Keratinocyte (primary cell): Measurements from ENCODE around the gene HNRNPDL. TPM values are rescaled to one million over a fixed set of nuclear protein-coding genes. Genes with fewer than 3 reads are reported as not detected.

Experiments
- DNase-seq: peaks from one replicate; pipeline ENCODE4 v3.0.0-alpha.2; 2011; ENCODE audit warnings: low read depth, missing footprints, low spot score
- FAIRE-seq: peaks from 2 replicates; lab custom pipeline; 2011; peaks lifted over from hg19 to GRCh38; lab: Jason Lieb, UNC
- H2AFZ ChIP-seq: 2 replicates; pipeline ENCODE4 v1.6.0; 2012; ENCODE audit warnings: low read length, control low read depth, inconsistent platforms; ENCODE audit not compliant: control insufficient read depth
- H3K27ac ChIP-seq: 2 replicates; pipeline ENCODE4 v1.5.1; 2011; ENCODE audit warnings: low read length; ENCODE audit not compliant: control insufficient read depth, insufficient read depth
- H3K27me3 ChIP-seq: 3 replicates; pipeline ENCODE4 v1.6.0; 2011; ENCODE audit warnings: low read length; ENCODE audit not compliant: control insufficient read depth, insufficient read depth; ENCODE audit errors: extremely low read depth
- H3K36me3 ChIP-seq, 2 experiments: 2 replicates in 1 of 2; 3 replicates in 1 of 2; pipeline ENCODE4 v1.5.1; 2011; ENCODE audit warnings: low read length in 2 of 2, mild to moderate bottlenecking in 1 of 2; ENCODE audit not compliant: control insufficient read depth in 2 of 2, insufficient read depth in 2 of 2; ENCODE audit errors: extremely low read depth in 1 of 2
- H3K4me1 ChIP-seq: 3 replicates; pipeline ENCODE4 v1.5.1; 2011; ENCODE audit warnings: low read length; ENCODE audit not compliant: control insufficient read depth, insufficient read depth; ENCODE audit errors: extremely low read depth
- H3K4me2 ChIP-seq: 3 replicates; pipeline ENCODE4 v1.6.0; 2011; ENCODE audit warnings: low read depth, low read length; ENCODE audit not compliant: control insufficient read depth, insufficient read depth; ENCODE audit errors: extremely low read depth
- H3K4me3 ChIP-seq, 3 experiments: fragments of 200-600 bp in 1 of 3; sonication (generic) in 1 of 3; 2 replicates in 2 of 3; 3 replicates in 1 of 3; pipeline ENCODE4 v1.5.1; 2011 to 2016; ENCODE audit warnings: low read length in 3 of 3, mild to moderate bottlenecking in 3 of 3, control low read depth in 2 of 3, inconsistent platforms in 1 of 3, low read depth in 1 of 3, mixed read lengths in 1 of 3, mixed run types in 1 of 3, moderate library complexity in 1 of 3; ENCODE audit not compliant: control insufficient read depth in 2 of 3, insufficient read depth in 2 of 3; ENCODE audit errors: extremely low read depth in 1 of 3
- H3K79me2 ChIP-seq: 2 replicates; pipeline ENCODE4 v1.6.0; 2012; ENCODE audit warnings: low read length; ENCODE audit not compliant: control insufficient read depth, insufficient read depth
- H3K9ac ChIP-seq: 3 replicates; pipeline ENCODE4 v1.6.0; 2011; ENCODE audit warnings: low read length; ENCODE audit not compliant: control insufficient read depth, insufficient read depth; ENCODE audit errors: extremely low read depth
- H3K9me1 ChIP-seq: 3 replicates; pipeline ENCODE4 v1.6.0; 2011; ENCODE audit warnings: low read length; ENCODE audit not compliant: control insufficient read depth, insufficient read depth; ENCODE audit errors: extremely low read depth
- H3K9me3 ChIP-seq: 2 replicates; pipeline ENCODE4 v1.5.1; 2012; ENCODE audit warnings: low read depth, low read length; ENCODE audit not compliant: control insufficient read depth
- H4K20me1 ChIP-seq: 3 replicates; pipeline ENCODE4 v1.6.0; 2011; ENCODE audit warnings: low read length; ENCODE audit not compliant: control insufficient read depth, insufficient read depth; ENCODE audit errors: extremely low read depth
- CTCF ChIP-seq, 3 experiments: IDR thresholded peaks in 1 of 3; conservative IDR thresholded peaks in 1 of 3; optimal IDR thresholded peaks in 1 of 3; 2 replicates in 2 of 3; 3 replicates in 1 of 3; pipeline versions ENCODE3 to v1.5.1; 2011; ENCODE audit warnings: low read length in 3 of 3, mild to moderate bottlenecking in 3 of 3, moderate library complexity in 2 of 3, control low read depth in 1 of 3, inconsistent platforms in 1 of 3; ENCODE audit not compliant: insufficient read depth in 2 of 3; ENCODE audit errors: extremely low read depth in 1 of 3
- EZH2 ChIP-seq: IDR thresholded peaks from one replicate; pipeline ENCODE4 v1.6.1; 2012; ENCODE audit warnings: inconsistent platforms, mild to moderate bottlenecking, low read length, moderate library complexity
- dilution Hi-C: fragments of 300-500 bp; cut with MboI; formaldehyde crosslinking; loops from one replicate; pipeline ENCODE4 v1.7.0; 2020; ENCODE audit warnings: low sequenced_read_pairs; ENCODE audit not compliant: extremely low pct_ligation_motif_present
- polyA plus RNA-seq, 5 experiments: library from polyadenylated mRNA; depleted of rRNA in 3 of 5; stranded (reverse) in 3 of 5; stranded (forward) in 1 of 5; unstranded in 1 of 5; fragments of >200 nt; gene quantifications; 1 replicate in 1 of 5; 2 replicates in 3 of 5; 3 replicates in 1 of 5; pipeline versions ENCODE4 v1.2.1 to v1.2.3, GENCODE V29; 2011 to 2012; ENCODE audit warnings: missing spikeins in 2 of 5, low read depth in 1 of 5, low replicate concordance in 1 of 5

HNRNPDL gene
- polyA plus RNA-seq, 1 donor (not counting 4 experiments of a cell fraction or from before 2014, with no cell fraction given) = 292 TPM

GRCh38 chr4:82401600-82401999 is 28.7 kb downstream of the HNRNPDL start:
- dilution Hi-C loops = no loop called here
- FAIRE-seq (no peak), DNase-seq (no peak)
- TF ChIP-seq CTCF (optimal IDR thresholded peaks at IDR 0.05 in 1 of 3, IDR thresholded peaks at IDR 0.05 in 1 of 3, conservative IDR thresholded peaks at IDR 0.05 in 1 of 3; ENCODE audit: extremely low read depth in 1 of 3, insufficient read depth in 2 of 3, low read length in 3 of 3) (no peak), EZH2 (no peak)
- H2AFZ ChIP-seq = no peak overlapping the region
- no peak overlapping the region for H3K4me3 ChIP-seq
- no peaks in the 10 kb centered on the region for H3K36me3 ChIP-seq
- H3K9me3 ChIP-seq = no peaks in the 10 kb centered on the region
- H3K27me3 ChIP-seq = no peaks in the 10 kb centered on the region
- no peak overlapping the region for H3K9ac ChIP-seq
- H3K27ac ChIP-seq = no peak overlapping the region
- no peaks in the 10 kb centered on the region for H3K4me1 ChIP-seq
- no peaks in the 10 kb centered on the region for H3K79me2 ChIP-seq
- no peaks in the 10 kb centered on the region for H3K9me1 ChIP-seq
- H4K20me1 ChIP-seq = no peaks in the 10 kb centered on the region
- no peak overlapping the region for H3K4me2 ChIP-seq

- DNase-seq = no peak
- TF ChIP-seq EZH2 = no peak
- TF ChIP-seq CTCF (optimal IDR thresholded peaks at IDR 0.05 in 1 of 3, IDR thresholded peaks at IDR 0.05 in 1 of 3, conservative IDR thresholded peaks at IDR 0.05 in 1 of 3; ENCODE audit: extremely low read depth in 1 of 3, insufficient read depth in 2 of 3, low read length in 3 of 3) = no peak
- dilution Hi-C loops = no loop called here
Measured at GRCh38 chr4:82398263-82398662, 32.0 kb downstream of the HNRNPDL start.

More at GRCh38 chr4:82398263-82398662, 32.0 kb downstream of the HNRNPDL start:
- Histone ChIP-seq H3K4me1 (peaks cover 14% of the 10 kb centered on the region), H3K9me3 (no peaks in the 10 kb centered on the region), H3K27ac (no peak overlapping the region), H3K4me3 (no peak overlapping the region), H3K9ac (no peak overlapping the region), H4K20me1 (no peaks in the 10 kb centered on the region), H3K9me1 (no peaks in the 10 kb centered on the region), H3K79me2 (no peaks in the 10 kb centered on the region), H2AFZ (no peak overlapping the region), H3K27me3 (no peaks in the 10 kb centered on the region), H3K36me3 (no peaks in the 10 kb centered on the region), H3K4me2 (no peak overlapping the region)
- no peak for FAIRE-seq
